Brain microvascular endothelial cell (primary cell): ENCODE measurements around the gene SEL1L3.

Experiments
- DNase-seq: peaks from one replicate; pipeline ENCODE4 v3.0.0-alpha.2; 2020
- H3K27ac ChIP-seq: fragments of 250-450 bp; sonication (Bioruptor Pico); 2 replicates; pipeline ENCODE4 v1.5.1; 2020; ENCODE audit warnings: mild to moderate bottlenecking, moderate library complexity
- H3K27me3 ChIP-seq: fragments of 250-450 bp; sonication (Bioruptor Pico); replicated peaks from 2 replicates; pipeline ENCODE4 v1.5.1; 2020; ENCODE audit warnings: mild to moderate bottlenecking
- H3K36me3 ChIP-seq: fragments of 250-450 bp; sonication (Bioruptor Pico); replicated peaks from 2 replicates; pipeline ENCODE4 v1.5.1; 2020; ENCODE audit warnings: mild to moderate bottlenecking
- H3K4me3 ChIP-seq: 2 replicates; pipeline ENCODE4 v1.5.1; 2011; ENCODE audit warnings: low read depth, mild to moderate bottlenecking, control low read depth, low read length, moderate library complexity
- CTCF ChIP-seq: IDR thresholded peaks from 2 replicates; pipeline ENCODE4 v1.5.1; 2011; ENCODE audit warnings: low read depth, mild to moderate bottlenecking, moderate library complexity, low read length, control low read depth, inconsistent platforms; ENCODE audit errors: missing control alignments
- in situ Hi-C: cut with HindIII; loops from 2 replicates; pipeline ENCODE4 v1.10.0; 2017; ENCODE audit warnings: low sequenced_read_pairs, low pct_ligation_motif_present

The SEL1L3 gene

GRCh38 chr4:25767877-25768725, 94.7 kb downstream of the SEL1L3 start:
- peak; percentile 70 for DNase-seq
- H3K4me3 ChIP-seq, result no peak overlapping the region
- H3K27me3 ChIP-seq, result no peaks in the 10 kb centered on the region
- H3K36me3 ChIP-seq, result no peaks in the 10 kb centered on the region
- peak; percentile 99 for TF ChIP-seq CTCF
- H3K27ac ChIP-seq, result no peak overlapping the region
- in situ Hi-C loops, result loop anchor here (25.0 kb wide), 1 partner anchor 331 kb away; no protein-coding TSS in a partner anchor

GRCh38 chr4:25760518-25761157, 102.2 kb downstream of the SEL1L3 start:
- TF ChIP-seq CTCF, result no peak
- H3K36me3 ChIP-seq, result no peaks in the 10 kb centered on the region
- no peak overlapping the region for H3K27ac ChIP-seq
- DNase-seq, result no peak
- no peaks in the 10 kb centered on the region for H3K27me3 ChIP-seq
- in situ Hi-C loops, result loop anchor here (25.0 kb wide), 1 partner anchor 323 kb away; no protein-coding TSS in a partner anchor
- H3K4me3 ChIP-seq, result no peak overlapping the region

- Histone ChIP-seq H3K27ac (no peak overlapping the region), H3K36me3 (no peaks in the 10 kb centered on the region), H3K4me3 (no peak overlapping the region), H3K27me3 (no peaks in the 10 kb centered on the region)
- in situ Hi-C loops, result loop anchor here (25.0 kb wide), 1 partner anchor 323 kb away; no protein-coding TSS in a partner anchor
- no peak for DNase-seq
- TF ChIP-seq CTCF, result no peak
Measured at GRCh38 chr4:25760048-25760447, 102.7 kb downstream of the SEL1L3 start.

- DNase-seq, result no peak
- H3K4me3 ChIP-seq, result no peak overlapping the region
- in situ Hi-C loops, result loop anchor here (25.0 kb wide), 1 partner anchor 322 kb away; no protein-coding TSS in a partner anchor
- H3K27me3 ChIP-seq, result no peaks in the 10 kb centered on the region
- no peak overlapping the region for H3K27ac ChIP-seq
- no peak for TF ChIP-seq CTCF
- no peaks in the 10 kb centered on the region for H3K36me3 ChIP-seq
Measured at GRCh38 chr4:25759101-25759500, 103.7 kb downstream of the SEL1L3 start.

GRCh38 chr4:25757452-25757851, 105.3 kb downstream of the SEL1L3 start:
- in situ Hi-C loops, result loop anchor here (25.0 kb wide), 1 partner anchor 320 kb away; no protein-coding TSS in a partner anchor
- Histone ChIP-seq H3K36me3 (no peaks in the 10 kb centered on the region), H3K27me3 (no peaks in the 10 kb centered on the region), H3K4me3 (no peak overlapping the region), H3K27ac (no peak overlapping the region)
- no peak for TF ChIP-seq CTCF
- DNase-seq, result no peak
